Stimulated activated CD4-positive, alpha-beta T cell treated with anti-CD3 and anti-CD28 coated beads, Interleukin-12 subunit alpha, Interleukin-12 subunit beta, amount 100 ng/mL, for 24 hours (primary cell): Measurements from ENCODE around the gene C17orf114.

Experiments
- DNase-seq, 2 experiments: peaks; one replicate each; pipeline ENCODE4 v3.0.0-alpha.2; 2020; ENCODE audit warnings: low read depth in 2 of 2

The C17orf114 gene

DNA sequence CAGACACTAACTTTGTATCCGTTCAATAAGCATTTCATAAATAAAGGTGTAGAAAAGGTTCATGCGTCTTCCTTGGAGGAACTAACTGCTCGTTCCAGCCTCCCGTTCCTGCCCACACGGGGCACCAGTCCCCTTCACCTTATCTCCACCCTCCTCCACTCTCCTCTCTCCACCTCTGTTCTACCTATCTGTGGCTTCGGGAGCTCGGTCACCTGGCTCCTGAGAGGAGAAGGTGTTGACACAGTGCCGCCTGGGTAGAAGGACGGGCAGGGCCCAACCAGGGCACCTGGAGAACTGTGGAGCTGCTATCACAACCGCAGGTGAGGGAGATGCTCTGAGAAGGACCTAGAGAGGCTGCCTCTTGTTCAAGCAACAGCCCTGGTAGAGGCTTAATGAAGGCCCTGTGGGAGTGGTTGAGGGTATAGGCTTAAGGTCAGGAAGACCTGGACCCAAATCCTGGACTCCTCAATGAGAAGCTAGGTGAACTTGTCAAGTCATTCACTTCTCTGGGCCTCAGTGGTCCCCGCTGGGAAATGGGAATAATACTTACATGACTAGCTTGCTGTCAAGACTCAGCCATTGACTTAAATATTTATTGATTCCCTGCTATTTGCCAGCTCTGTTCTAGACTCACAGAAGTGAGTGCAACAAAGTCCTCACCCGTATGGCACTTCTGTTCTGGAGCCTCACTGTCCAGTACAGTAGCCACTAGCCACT is 21.4 kb upstream of the C17orf114 start:
- no peak for DNase-seq

GRCh38 chr17:4822835-4823234 is 20.7 kb upstream of the C17orf114 start:
- DNase-seq: no peak

- DNase-seq: no peak
Measured at GRCh38 chr17:4818276-4818675, 16.1 kb upstream of the C17orf114 start.

DNA sequence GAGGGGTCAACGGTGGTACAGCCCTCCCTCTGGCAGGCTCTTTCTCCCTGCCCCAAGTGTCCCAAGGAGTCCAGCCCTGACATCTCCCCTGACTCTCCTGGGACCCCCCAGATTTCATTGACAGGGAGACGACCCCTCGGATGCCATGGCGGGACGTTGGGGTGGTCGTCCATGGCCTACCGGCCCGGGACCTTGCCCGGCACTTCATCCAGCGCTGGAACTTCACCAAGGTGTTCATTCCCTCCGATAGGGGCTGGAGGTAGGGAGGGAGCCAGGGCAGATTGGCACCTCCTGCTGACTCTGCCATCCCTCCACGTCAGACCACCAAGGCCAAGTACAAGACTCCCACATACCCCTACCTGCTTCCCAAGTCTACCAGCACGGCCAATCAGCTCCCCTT is 14.7 kb upstream of the C17orf114 start:
- DNase-seq: no peak

DNA sequence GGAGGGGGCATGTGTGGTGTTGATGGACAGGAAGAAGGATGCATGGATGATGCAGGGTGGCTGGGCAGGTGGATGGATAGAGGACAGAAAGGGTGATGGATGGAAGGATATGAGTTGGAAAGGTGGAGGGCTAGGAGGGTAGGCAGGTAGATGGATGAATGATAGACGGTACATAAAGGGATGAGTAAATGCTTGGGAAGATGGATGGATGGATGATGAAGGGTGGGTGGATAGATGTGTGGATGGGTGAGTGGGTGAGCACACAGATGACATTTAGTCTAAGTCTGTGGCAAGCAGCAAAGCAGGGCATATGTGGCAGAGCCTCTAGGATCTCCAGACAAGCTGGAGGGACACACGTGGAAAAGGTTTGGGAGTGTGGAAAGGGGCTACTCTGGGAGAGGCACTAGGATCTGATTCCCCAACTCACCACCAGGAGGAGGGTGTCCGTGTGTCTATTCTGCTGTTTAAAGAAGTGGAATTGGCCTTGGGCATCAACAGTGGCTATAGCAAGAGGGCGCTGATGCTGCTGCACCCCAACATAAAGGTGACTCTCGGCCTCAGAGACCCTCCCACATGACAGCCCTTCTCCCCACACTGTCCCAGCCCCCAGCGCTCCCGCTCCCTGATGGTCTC is 13.0 kb upstream of the C17orf114 start:
- DNase-seq: no peak

DNA sequence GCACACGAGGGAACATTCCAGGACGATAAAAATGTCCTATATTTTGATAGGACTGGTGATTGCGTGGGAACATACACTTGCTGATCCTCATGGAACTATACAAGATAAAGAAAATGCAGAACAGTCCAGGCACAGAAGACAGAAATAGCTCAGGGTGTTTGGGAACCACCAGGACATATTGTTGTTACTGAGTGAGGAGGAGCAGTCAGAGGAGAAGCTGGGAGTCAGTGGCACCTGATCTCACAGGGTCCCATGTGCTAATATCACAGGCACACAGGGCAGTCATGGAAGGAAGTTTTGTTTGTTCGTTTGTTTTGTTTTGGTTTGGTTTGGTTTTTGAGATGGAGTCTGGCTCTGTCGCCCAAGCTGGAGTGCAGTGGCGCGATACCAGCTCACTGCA is 10.6 kb upstream of the C17orf114 start:
- no peak for DNase-seq

GRCh38 chr17:4811471-4811870 is 9.3 kb upstream of the C17orf114 start:
- DNase-seq: no peak

DNA sequence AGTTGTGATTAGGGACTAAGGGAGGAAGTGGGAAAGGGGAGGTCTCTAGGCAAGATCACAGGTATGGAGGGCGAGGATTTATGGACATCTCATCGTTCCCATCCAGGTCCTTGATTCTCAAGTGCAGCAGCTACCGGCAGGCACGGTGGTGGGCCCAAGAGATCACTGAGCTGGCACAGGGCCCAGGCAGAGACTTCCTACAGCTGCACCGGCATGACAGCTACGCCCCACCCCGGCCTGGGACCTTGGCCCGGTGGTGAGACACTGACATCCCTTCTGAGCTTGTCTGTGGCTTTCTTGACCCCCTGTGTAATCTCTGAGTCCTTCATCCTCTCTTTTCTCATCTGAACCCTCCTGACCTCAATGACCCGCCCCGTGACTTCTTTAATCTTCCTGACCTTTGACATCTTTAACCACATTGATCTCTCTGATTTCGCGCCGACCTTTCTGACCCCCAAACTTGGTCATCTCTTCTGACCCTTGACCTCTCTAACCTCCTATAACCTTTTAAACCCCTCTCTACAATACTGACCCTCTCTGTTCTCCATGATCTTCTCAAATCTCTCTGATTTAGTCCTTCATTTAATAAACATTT is 8.7 kb upstream of the C17orf114 start:
- DNase-seq: no peak

DNA sequence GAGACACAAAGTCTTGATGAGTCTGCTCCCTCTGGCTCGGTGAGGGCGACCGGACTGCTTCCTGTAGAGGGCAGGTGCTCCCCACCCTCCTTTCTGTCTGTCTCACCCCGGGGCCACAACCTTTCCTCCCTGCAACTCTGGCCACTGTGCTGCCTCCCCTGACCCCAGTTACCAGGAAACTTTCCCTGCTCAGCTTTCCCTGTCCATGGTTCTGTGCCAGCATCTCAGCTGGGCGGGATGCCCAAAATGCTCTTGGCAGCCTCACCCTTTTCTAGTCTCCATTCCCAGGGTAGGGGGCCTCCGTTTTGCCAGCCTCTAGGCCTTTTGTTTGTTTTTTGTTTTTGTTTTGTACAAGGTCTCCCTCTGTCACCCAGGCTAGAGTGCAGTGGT is 6.2 kb upstream of the C17orf114 start:
- DNase-seq: no peak

GRCh38 chr17:4807605-4808377 is 5.7 kb upstream of the C17orf114 start:
- DNase-seq: no peak

- peak; percentile 65 to 86 for DNase-seq
Measured at GRCh38 chr17:4806777-4807604, 4.9 kb upstream of the C17orf114 start, which contains the start of gene PLD2. Gene PLD2, plus strand, starts transcription at chr17:4807152. Its CDS starts 621 bp downstream, at chr17:4807773.

- DNase-seq: no peak
Measured at GRCh38 chr17:4806456-4806776, 4.3 kb upstream of the C17orf114 start.

GRCh38 chr17:4800462-4801196 is 1.5 kb downstream of the C17orf114 start:
- no peak for DNase-seq

- DNase-seq: peak in 1 of 2 experiments; percentile 52
Measured at GRCh38 chr17:4796552-4796920, 5.6 kb downstream of the C17orf114 start.

DNA sequence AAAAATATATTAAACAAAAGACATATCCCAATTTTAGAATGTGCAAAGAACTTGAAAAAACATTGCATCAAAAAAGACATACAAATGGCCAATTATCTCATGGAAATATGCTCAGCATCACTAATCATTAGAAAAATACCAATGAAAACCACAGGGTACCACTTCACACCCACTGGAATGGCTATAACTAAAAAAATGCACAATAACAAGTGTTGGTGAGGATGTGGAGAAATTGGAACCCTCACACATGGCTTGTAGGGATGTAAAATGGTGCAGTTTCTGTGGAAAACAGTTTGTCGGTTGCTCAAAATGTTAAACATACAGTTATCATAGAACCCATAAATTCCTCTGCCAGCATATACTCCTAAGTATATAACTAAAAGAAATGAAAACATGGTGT is 7.0 kb downstream of the C17orf114 start:
- DNase-seq: no peak

DNA sequence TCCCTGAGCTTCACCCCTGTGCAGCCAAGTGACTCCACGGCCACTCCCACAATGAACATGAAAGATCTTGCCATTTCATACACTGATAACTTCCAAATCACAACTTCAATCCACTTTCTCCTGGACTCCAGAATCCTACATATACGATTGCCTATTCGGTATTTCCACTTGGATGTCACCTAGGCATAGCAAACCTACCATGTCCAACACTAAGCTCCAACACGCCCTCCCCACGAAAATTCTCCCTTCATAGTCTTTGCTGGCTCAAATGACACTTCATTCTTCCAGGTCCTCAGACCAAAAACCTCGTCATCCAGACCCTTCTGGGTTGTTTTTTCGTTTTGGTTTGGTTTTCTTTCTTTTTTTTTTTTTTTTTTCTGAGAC is 11.4 kb downstream of the C17orf114 start:
- DNase-seq: no peak

GRCh38 chr17:4789951-4790704 is 12.0 kb downstream of the C17orf114 start:
- DNase-seq: peak; percentile 57 to 72

GRCh38 chr17:4789701-4789950 is 12.5 kb downstream of the C17orf114 start:
- no peak for DNase-seq

GRCh38 chr17:4788807-4789700 is 13.1 kb downstream of the C17orf114 start, which contains the start of gene GLTPD2:
Gene GLTPD2, plus strand, starts transcription at chr17:4788964. Its CDS starts 48 bp downstream, at chr17:4789012.
- no peak for DNase-seq
